A673 (cell line): ENCODE measurements around the gene GPR15LG.

ENCODE experiments used
- CTCF ChIP-seq: fragments of 300-800, 200-600 bp; sonication (generic); conservative IDR thresholded peaks from 2 replicates; pipeline ENCODE4 v1.5.1; 2017; ENCODE audit warnings: low read depth, mild to moderate bottlenecking, antibody characterized with exemption, low read length, moderate library complexity, mixed read lengths
- EZH2 ChIP-seq: fragments of 200-600 bp; sonication (generic); IDR thresholded peaks from 2 replicates; pipeline ENCODE4 v1.6.1; 2017; ENCODE audit warnings: borderline replicate concordance, low read depth, mild to moderate bottlenecking, mixed read lengths, antibody characterized with exemption, low read length; ENCODE audit not compliant: poor library complexity, severe bottlenecking

DNA sequence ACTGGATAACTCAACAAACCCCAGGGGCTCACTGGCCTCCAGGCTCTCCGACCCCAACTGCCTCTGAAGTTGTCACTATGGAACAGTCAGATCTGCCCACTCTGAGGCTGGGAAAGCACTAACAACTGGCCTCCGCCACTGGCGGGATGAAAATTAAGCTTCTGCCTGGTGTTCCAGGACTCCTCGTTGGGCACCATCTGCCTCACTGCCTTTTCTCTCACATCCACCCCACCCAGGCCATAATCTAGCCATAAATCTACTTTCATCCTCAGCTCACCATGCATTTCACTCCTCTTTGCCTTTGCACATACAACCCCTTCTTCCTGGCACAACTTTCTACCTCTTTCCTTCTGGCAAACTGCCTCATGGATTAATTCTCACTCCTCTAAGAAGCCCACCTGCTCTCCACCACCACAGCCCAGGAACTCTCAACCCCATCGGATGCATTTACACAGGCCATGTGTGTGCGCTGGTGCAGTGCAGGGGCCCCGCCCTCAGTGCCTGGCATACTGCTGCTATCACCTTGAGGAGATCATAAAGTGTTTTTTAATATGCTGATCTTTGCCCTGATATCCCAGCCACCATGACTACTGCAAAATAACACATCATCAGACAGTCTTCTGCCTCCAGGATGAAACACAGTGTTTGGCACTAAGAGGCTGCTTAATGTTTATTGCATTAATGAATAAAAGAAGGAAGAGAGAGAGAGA, 24.8 kb downstream of the GPR15LG start:
- TF ChIP-seq CTCF (no peak), EZH2 (no peak)
